GM12874 (cell line): Measurements from ENCODE around the gene NDUFS6.

ENCODE experiments used
- TF ChIP-seq, protein P1 (sequence below): IDR thresholded peaks from 2 replicates; pipeline ENCODE4 v1.5.1; 2011; ENCODE audit warnings: low read depth, mild to moderate bottlenecking, control low read depth, low read length, moderate library complexity; ENCODE audit not compliant: insufficient read depth

NDUFS6 gene

GRCh38 chr5:1820381-1820780 lies 19.2 kb downstream of the NDUFS6 start:
- TF ChIP-seq, protein P1, sequence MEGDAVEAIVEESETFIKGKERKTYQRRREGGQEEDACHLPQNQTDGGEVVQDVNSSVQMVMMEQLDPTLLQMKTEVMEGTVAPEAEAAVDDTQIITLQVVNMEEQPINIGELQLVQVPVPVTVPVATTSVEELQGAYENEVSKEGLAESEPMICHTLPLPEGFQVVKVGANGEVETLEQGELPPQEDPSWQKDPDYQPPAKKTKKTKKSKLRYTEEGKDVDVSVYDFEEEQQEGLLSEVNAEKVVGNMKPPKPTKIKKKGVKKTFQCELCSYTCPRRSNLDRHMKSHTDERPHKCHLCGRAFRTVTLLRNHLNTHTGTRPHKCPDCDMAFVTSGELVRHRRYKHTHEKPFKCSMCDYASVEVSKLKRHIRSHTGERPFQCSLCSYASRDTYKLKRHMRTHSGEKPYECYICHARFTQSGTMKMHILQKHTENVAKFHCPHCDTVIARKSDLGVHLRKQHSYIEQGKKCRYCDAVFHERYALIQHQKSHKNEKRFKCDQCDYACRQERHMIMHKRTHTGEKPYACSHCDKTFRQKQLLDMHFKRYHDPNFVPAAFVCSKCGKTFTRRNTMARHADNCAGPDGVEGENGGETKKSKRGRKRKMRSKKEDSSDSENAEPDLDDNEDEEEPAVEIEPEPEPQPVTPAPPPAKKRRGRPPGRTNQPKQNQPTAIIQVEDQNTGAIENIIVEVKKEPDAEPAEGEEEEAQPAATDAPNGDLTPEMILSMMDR, result no peak

DNA sequence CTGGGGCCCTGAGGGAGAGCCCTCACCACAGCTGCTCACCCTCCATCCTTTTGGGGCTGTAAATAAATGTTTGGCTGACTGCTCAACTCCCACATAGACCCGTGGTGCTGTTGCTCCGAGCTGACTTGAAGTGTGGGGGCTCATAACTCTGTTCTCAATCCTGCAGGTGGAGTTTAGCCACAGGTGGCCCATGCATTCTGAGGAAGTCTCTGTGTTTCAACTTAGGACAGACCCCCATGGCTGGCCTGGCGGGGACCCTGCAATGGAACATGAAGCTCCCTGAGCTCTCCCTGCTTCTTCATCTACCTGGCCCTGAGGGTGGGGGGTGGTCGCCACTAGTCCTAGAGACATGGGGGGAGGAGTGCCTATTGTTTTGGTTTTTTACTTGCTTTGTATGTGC lies 19.7 kb downstream of the NDUFS6 start:
- TF ChIP-seq, protein P1, result no peak

DNA sequence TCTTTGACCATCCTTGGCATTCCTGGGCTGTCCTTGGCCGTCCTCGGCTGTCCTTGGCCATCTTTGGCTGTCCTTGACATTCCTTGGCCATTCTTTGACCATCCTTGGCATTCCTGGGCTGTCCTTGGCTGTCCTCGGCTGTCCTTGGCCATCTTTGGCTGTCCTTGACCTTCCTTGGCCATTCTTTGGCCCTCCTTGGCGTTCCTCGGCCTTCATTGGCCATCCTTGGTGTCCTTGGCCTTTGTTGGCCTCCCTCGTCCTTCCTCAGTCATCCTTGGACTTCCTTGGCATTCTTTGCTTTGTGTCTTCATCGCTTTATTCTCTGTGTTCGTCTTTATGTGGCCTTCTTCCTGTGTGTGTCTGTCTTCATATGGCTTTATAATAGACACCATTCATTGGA lies 20.7 kb downstream of the NDUFS6 start:
- TF ChIP-seq, protein P1, result no peak

- TF ChIP-seq, protein P1, result no peak
Observed at GRCh38 chr5:1823381-1824034, 22.3 kb downstream of the NDUFS6 start.

DNA sequence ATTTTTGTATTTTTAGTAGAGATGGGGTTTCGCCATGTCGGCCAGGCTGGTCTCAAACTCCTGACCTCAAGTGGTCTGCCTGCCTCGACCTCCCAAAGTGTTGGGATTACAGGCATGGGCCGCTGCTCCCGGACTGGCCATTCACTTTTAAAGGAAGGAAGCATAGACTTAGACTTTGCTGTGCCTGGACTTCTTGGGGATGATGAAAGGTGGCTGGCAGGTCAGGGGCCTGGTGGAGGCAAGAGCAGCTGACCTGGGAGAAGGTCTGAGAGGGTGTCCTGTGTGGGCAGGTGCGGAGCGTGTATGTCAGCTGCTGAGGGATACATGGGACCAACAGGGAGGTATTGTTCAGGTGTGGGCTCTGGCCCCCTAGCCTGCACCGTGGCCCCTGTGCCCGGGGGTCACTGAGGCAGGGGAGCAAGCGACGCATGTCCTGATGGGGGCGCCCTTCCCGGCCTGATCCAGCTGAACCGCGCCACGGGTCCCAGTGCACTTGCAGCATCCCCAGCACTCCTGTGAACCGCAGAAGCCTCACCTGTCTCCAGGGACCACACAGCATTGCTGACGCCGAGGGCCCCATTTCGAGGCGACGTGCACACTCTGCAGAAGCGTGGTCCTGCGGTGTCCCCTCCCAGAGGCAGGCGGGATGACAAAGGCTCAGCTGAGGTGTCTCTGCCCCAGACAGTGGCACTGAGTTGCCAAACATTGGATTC lies 23.1 kb downstream of the NDUFS6 start:
- TF ChIP-seq, protein P1, result no peak

DNA sequence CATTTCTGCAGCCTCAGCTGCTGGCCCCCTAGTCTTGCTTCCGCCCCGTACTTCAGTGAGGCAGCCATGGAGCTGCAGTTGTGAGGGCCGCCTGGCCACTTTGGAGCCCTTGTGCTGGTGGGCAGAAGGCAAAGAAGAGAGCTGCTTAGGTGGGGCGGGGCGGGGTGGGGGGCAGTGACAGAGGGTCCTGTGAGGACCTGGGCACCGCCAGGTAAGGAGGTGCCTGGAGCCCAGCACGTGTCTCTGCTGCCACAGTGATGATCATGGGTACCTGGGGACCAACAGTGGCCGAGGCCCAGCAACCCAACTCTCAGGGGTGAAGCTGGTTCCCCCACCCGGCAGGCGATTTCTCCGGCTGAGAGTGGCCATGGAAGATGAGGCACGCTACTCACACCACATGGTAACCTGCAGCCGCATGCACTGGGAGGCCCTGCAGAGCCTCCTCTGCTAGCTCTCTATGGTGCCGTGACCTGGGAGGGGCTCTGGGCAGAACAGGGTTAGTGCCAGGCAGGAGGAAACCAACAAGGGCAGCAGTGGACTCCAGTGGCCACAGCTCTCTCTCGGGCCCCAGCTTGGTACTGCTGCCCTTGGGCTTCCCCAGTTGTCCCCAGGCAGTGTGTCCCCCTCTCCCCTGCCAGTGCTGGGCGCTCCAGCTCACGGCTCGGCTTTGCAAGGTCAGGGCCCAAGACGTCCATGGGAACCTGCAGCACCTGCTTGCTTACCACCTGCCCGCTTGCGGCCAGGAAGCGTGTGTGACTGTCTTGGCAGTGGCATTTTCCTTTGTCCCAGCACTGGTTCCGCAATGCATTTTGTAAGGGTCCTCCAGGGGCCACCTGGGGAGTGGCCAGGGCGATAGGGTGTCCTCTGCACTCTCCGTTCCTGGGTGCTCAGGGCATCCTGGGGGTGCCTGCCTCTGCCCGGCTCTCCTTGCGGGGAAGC lies 24.0 kb downstream of the NDUFS6 start:
- TF ChIP-seq, protein P1, result no peak
